Astrocyte of the hippocampus (primary cell): ENCODE measurements around the gene MOB1A.
"Not testable (repeated sequence)": the region's sequence is repeated elsewhere in the genome, so short reads cannot be mapped to it uniquely, and the experiment has no call there.

Source experiments
- DNase-seq: peaks from one replicate; pipeline ENCODE4 v3.0.0; 2011; ENCODE audit warnings: low read depth, low spot score

The MOB1A gene

GRCh38 chr2:74178211-74179062 is at the start of gene MOB1A:
Gene MOB1A, minus strand, starts transcription at chr2:74178879. Its CDS starts 205 bp downstream, at chr2:74178674.
- DNase-seq, result peak; percentile 99

GRCh38 chr2:74227646-74228045 is 49.0 kb upstream of the MOB1A start:
- no peak for DNase-seq

- no peak for DNase-seq
Measured at GRCh38 chr2:74226648-74227213, 48.1 kb upstream of the MOB1A start.

- DNase-seq, result no peak
Measured at GRCh38 chr2:74225698-74226459, 47.2 kb upstream of the MOB1A start.

GRCh38 chr2:74223941-74224770 is 45.5 kb upstream of the MOB1A start:
- no peak for DNase-seq

GRCh38 chr2:74222300-74222650 is 43.6 kb upstream of the MOB1A start:
- DNase-seq, result no peak

GRCh38 chr2:74221604-74222299 is 43.1 kb upstream of the MOB1A start:
- no peak for DNase-seq

GRCh38 chr2:74221091-74221490 is 42.4 kb upstream of the MOB1A start:
- DNase-seq, result no peak

- DNase-seq, result no peak
Measured at GRCh38 chr2:74219846-74220486, 41.3 kb upstream of the MOB1A start.

- no peak for DNase-seq
Measured at GRCh38 chr2:74216642-74217041, 38.0 kb upstream of the MOB1A start.

- not testable (repeated sequence) for DNase-seq
Measured at GRCh38 chr2:74215771-74216170, 37.1 kb upstream of the MOB1A start.

- no peak for DNase-seq
Measured at GRCh38 chr2:74212702-74213410, 34.2 kb upstream of the MOB1A start.

- peak; percentile 42 for DNase-seq
Measured at GRCh38 chr2:74206180-74206688, 27.6 kb upstream of the MOB1A start.

- no peak for DNase-seq
Measured at GRCh38 chr2:74205596-74205995, 26.9 kb upstream of the MOB1A start.

- no peak for DNase-seq
Measured at GRCh38 chr2:74205113-74205512, 26.4 kb upstream of the MOB1A start.

GRCh38 chr2:74204436-74204835 is 25.8 kb upstream of the MOB1A start:
- DNase-seq, result no peak

- DNase-seq, result peak; percentile 19
Measured at GRCh38 chr2:74201596-74201995, 22.9 kb upstream of the MOB1A start.

- no peak for DNase-seq
Measured at GRCh38 chr2:74201196-74201595, 22.5 kb upstream of the MOB1A start.

- DNase-seq, result peak; percentile 18
Measured at GRCh38 chr2:74199871-74200305, 21.2 kb upstream of the MOB1A start.

GRCh38 chr2:74199275-74199701 is 20.6 kb upstream of the MOB1A start:
- no peak for DNase-seq
